Measurements from ENCODE around the gene PCBP2.
"Not testable (repeated sequence)": the region's sequence is repeated elsewhere in the genome, so short reads cannot be mapped to it uniquely, and the experiment has no call there.

The PCBP2 gene

GRCh38 chr12:53451661-53452158, at the start of gene PCBP2:
Gene PCBP2, plus strand, starts transcription at chr12:53452102. Its CDS starts 2,699 bp downstream, at chr12:53454801.
- DNase-seq, result peak; percentile 99

GRCh38 chr12:53402351-53402750, 49.6 kb upstream of the PCBP2 start:
- not testable (repeated sequence) for DNase-seq

DNA sequence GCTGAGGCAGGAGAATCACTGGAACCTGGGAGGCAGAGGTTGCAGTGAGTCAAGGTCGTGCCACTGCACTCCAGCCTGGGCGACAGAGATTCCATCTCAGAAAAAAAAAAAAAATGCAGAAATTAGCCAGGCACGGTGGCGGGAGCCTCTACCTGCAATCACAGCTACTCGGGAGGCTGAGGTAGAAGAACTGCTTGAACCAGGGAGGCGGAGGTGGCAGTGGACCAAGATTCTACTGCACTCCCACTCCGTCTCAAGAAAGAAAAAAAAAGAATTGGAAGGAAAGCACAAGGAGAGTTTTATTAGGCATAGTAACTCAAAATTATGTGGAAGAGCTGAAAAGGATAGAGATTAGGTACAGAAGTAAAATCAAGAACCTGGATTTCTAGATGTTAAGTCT, 49.0 kb upstream of the PCBP2 start:
- no peak for DNase-seq

- no peak for DNase-seq
Observed at GRCh38 chr12:53410951-53411350, 41.0 kb upstream of the PCBP2 start.

DNA sequence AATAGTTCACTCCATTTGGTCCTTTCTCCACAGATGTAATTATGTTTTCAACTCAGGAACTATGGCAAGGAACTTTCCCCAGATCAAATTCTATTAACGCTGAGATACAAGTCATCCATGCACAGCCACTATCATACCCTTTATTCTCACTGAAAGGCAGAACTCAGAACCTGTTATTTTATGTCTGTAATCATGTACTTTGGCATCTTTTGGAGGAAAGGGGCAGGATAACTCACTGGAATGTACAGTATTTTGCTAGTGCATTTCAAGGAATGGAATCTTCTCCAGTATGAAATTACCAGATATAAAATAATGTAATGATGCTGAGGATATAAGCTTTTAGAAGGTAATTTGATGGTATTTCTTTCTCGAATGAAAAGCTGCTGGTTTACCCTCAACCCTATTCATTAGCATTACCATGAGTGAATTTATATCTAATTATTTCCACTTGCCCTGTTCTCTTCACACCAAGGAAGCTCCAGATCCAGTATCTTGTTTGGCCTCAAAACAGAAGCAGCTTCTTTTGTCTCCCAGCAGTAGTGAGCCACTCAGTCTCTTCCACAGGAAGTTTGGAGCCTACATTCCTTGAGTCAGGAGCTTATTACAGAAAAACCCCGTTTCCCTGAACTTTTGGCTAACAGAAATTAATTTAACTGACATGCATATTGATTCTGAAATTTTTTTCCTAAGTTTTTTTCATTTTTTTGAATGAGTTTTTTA, 38.3 kb upstream of the PCBP2 start:
- DNase-seq, result no peak

DNA sequence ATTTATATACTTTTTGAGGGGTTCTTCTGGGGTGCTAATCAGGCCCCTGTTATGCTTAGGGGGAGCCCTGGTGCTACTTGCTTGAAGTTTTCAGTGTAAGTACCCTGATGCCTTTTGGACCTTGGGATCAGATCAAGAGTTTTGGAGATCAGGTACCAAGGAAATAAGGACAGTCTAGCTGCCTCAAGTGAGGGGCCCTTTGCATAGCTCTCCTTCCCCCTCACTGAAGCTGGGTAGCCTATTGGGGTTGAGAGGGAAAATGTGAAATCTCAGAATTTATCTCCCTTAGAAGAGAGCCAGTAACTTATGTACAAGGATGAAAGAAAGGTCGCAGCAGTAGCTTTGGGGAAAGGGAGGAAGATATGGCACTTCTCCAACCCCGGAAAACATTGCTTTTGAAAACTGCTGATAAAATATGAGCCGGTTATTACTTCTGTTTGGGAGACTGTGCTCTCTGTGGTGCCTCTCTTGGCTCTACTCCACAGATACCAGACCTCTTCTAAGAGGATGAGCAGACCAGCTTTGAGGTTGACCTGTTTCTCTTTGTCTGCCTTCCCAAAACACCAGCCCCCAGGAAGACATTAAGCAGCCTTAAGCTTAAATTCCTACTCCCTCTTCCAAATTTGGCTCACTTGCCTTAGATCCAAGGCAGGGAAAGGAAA, 37.0 kb upstream of the PCBP2 start:
- DNase-seq, result no peak

DNA sequence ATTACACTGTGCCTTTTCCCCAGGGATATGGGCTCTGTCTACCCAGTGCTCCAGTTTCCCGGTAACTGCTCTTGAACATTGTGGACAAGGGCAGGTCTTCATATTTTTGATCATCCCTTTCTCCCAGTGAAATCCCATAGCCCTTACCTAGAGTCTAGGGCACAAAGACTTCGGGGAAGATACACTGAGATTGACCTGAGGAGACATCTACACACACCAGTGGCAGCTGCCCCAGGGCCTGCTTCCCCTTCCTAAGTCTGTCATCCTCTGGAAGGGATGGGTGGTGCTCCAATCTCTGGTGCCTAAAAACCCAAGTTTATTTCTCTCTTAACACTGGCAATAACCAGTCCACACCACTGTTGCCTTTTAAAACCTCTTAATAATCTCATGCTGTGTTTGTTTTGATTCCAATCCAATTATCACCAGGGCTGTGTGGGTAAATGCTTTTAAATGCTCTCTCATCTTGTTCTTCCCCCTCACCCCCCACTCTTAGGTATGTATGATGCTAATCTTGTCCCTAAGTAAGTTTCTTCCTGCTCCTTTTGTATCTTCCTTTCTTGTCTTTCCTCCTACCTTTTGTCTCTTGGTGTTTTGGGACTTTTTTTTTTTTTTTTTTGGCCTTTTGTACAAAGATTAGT, 36.0 kb upstream of the PCBP2 start:
- DNase-seq, result not testable (repeated sequence)

DNA sequence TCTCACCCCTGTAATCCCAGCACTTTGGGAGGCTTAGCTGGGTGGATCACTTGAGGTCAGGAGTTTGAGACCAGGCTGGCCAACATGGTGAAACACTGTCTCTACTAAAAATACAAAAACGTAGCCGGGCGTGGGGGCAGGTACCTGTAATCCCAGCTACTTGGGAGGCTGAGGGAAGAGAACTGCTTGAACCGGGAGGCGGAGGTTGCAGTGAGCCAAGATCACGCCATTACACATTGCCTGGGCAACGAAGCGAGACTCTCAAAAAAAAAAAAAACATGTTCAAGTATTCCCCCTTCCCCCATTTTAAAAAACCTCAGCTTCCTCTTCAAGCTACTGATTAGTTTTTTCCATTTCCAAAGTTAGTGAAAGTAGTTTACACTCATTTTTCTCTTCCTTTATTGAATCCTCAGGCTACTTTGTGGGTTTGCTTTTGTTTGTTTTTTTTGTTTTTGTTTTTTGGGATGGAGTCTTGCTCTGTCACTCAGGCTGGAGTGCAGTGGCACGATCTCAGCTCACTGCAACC, 34.5 kb upstream of the PCBP2 start:
- not testable (repeated sequence) for DNase-seq

GRCh38 chr12:53418221-53418620, 33.7 kb upstream of the PCBP2 start:
- DNase-seq, result no peak

- no peak for DNase-seq
Observed at GRCh38 chr12:53419756-53420155, 32.1 kb upstream of the PCBP2 start.

- not testable (repeated sequence) for DNase-seq
Observed at GRCh38 chr12:53422247-53422646, 29.7 kb upstream of the PCBP2 start.

DNA sequence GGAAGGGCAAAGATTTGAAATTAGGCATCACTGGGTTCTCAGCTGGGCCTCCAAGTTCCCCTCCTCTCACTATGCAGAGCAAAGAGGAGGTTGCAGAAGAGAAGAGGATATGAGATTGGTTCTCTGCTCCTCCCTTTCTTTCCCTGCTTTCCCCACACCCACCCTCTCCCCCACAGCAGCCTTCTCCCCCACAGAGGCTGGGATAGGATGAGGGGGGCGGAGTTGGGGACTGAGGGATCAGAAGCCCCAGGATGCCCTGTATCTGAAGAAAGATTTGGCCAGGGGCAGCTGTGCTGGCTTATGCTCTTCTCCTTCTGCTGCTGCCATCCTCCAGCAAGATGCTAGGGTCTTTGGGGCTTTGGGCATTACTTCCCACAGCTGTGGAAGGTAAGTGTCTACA, 28.3 kb upstream of the PCBP2 start, which contains the start of gene AMHR2:
Gene AMHR2, plus strand, starts transcription at position 259 of the 400 bp plus-strand sequence. Its CDS starts 80 bp downstream, at position 339.
- DNase-seq, result no peak

GRCh38 chr12:53424626-53425514, 27.0 kb upstream of the PCBP2 start:
- DNase-seq, result no peak

DNA sequence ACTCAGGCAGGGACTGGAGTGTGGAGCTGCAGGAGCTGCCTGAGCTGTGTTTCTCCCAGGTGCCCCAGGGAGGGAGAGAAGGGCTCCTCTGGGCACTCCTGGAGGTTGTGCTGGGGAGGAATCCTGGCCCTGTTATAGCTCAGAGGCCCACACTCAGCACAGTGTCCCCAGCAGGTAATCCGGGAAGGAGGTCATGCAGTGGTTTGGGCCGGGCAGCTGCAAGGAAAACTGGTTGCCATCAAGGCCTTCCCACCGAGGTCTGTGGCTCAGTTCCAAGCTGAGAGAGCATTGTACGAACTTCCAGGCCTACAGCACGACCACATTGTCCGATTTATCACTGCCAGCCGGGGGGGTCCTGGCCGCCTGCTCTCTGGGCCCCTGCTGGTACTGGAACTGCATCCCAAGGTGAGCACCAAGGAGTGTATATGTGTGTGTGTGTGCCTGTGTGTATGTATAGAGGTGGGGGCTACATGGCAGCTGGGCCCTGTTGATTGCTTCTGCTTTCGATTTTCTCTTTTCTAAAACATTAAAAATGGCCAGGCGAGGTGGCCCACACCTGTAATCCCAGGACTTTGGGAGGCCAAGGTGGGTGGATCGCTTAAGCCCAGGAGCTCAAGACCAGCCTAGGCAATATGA, 26.3 kb upstream of the PCBP2 start:
- no peak for DNase-seq

GRCh38 chr12:53427905-53428594, 23.9 kb upstream of the PCBP2 start:
- peak; percentile 92 for DNase-seq

- no peak for DNase-seq
Observed at GRCh38 chr12:53428741-53429140, 23.2 kb upstream of the PCBP2 start.

DNA sequence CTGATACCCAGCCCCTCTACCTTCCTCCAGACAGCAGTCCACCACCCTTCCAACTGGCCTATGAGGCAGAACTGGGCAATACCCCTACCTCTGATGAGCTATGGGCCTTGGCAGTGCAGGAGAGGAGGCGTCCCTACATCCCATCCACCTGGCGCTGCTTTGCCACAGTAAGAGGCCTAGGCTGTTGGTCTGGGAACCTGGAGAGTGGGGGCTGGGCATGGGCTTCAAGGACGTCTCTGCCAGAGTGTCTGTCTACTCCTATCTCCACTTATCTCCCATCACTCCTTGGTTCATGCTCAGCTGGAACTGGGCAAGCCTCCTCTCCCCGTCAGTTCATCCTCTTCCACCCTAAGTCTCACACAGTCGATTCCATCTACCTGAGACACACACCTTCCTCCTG, 21.8 kb upstream of the PCBP2 start:
- DNase-seq, result no peak

DNA sequence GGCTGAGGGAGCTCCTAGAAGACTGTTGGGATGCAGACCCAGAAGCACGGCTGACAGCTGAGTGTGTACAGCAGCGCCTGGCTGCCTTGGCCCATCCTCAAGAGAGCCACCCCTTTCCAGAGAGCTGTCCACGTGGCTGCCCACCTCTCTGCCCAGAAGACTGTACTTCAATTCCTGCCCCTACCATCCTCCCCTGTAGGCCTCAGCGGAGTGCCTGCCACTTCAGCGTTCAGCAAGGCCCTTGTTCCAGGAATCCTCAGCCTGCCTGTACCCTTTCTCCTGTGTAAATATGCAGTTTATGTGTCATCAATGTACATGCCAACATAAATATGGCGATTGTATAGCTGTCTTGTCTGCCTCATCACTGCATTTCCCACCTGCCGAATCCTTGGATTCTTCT, 20.7 kb upstream of the PCBP2 start:
- no peak for DNase-seq

- DNase-seq, result not testable (repeated sequence)
Observed at GRCh38 chr12:53435326-53435725, 16.6 kb upstream of the PCBP2 start.

GRCh38 chr12:53439582-53439981, 12.3 kb upstream of the PCBP2 start:
- DNase-seq, result not testable (repeated sequence)
